RWPE1 (cell line): Measurements from ENCODE around the gene ZDHHC3.

Source experiments
- CTCF ChIA-PET: fragments of 350-600 bp; sonication (Branson Sonifier 250); formaldehyde crosslinking; extraction: SDS; loops from one replicate; lab custom pipeline; 2021; lab: Yijun Ruan, JAX
- POLR2A ChIA-PET: fragments of 400-600 bp; formaldehyde crosslinking; extraction: SDS; loops from one replicate; lab custom pipeline; 2020; ENCODE audit warnings: antibody characterized with exemption; ENCODE audit not compliant: low non-redundant PET; lab: Yijun Ruan, JAX
- DNase-seq: peaks from one replicate; pipeline ENCODE4 v3.0.0; 2012; ENCODE audit warnings: low spot score
- H3K27ac ChIP-seq: fragments of 450-650 bp; 2 replicates; pipeline ENCODE4 v1.5.1; 2017
- CTCF ChIP-seq: fragments of 450-650 bp; conservative IDR thresholded peaks from 2 replicates; pipeline ENCODE4 v1.5.1; 2017; ENCODE audit warnings: low read depth, mild to moderate bottlenecking

Gene ZDHHC3

GRCh38 chr3:44963571-44964325, 12.2 kb downstream of the ZDHHC3 start:
- TF ChIP-seq CTCF, result no peak
- H3K27ac ChIP-seq, result peak overlapping the region; percentile 37; the same call in 1 of the 2 replicates
- DNase-seq, result no peak
- CTCF ChIA-PET, result no interaction called here
- POLR2A ChIA-PET, result no interaction called here

- ChIA-PET POLR2A (no interaction called here), CTCF (interaction anchor here (0.6 kb wide), 1 partner anchor 71 kb away, joined by 3 read pairs; no protein-coding TSS in a partner anchor)
- no peak for TF ChIP-seq CTCF
- DNase-seq, result no peak
- H3K27ac ChIP-seq, result no peak overlapping the region
Measured at GRCh38 chr3:44962621-44963393, 13.2 kb downstream of the ZDHHC3 start.

GRCh38 chr3:44961888-44962287, 14.1 kb downstream of the ZDHHC3 start:
- H3K27ac ChIP-seq, result no peak overlapping the region

GRCh38 chr3:44960387-44961026, 15.5 kb downstream of the ZDHHC3 start:
- DNase-seq, result no peak
- CTCF ChIA-PET, result no interaction called here
- TF ChIP-seq CTCF, result no peak
- POLR2A ChIA-PET, result no interaction called here
- no peak overlapping the region for H3K27ac ChIP-seq

More at GRCh38 chr3:44961888-44962287, 14.1 kb downstream of the ZDHHC3 start:
- CTCF ChIA-PET, result interaction anchor here (0.6 kb wide), 1 partner anchor 70 kb away, joined by 3 read pairs; no protein-coding TSS in a partner anchor
- POLR2A ChIA-PET, result no interaction called here
- TF ChIP-seq CTCF, result no peak
- DNase-seq, result no peak

- no peak for DNase-seq
- H3K27ac ChIP-seq, result no peak overlapping the region
- ChIA-PET CTCF (interaction anchor here (0.6 kb wide), 1 partner anchor 25 kb away, joined by 3 read pairs; no protein-coding TSS in a partner anchor), POLR2A (no interaction called here)
- no peak for TF ChIP-seq CTCF
Measured at GRCh38 chr3:44958386-44958785, 17.6 kb downstream of the ZDHHC3 start.

- DNase-seq, result no peak
- ChIA-PET POLR2A (no interaction called here), CTCF (interaction anchor here (0.6 kb wide), 1 partner anchor 26 kb away, joined by 3 read pairs; no protein-coding TSS in a partner anchor)
- TF ChIP-seq CTCF, result no peak
- no peak overlapping the region for H3K27ac ChIP-seq
Measured at GRCh38 chr3:44957986-44958385, 18.0 kb downstream of the ZDHHC3 start.
